ENCODE results near the gene ADAMTSL2.

DNA sequence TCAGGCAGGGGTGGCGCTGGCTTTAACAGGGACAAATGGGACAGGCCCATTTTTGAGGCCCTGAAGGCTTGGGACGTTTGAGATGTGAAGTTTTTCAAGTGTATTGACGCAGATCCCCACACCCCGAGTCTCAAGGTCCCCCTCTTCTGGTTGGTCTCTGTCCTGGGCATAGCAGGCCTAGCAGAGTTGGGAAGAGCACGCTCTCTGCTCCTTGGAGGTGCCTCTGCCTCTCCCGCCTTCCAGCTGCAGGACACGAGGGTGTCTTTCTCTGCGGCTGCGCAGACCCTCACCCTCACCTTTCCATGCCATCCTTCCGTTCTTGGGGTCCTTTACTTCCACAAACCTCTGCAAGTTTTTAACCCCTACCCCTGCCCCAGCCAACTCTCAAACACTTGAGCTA is 18.6 kb downstream of the ADAMTSL2 start:
- no peak for TF ChIP-seq POLR2AphosphoS5 (IDR thresholded peaks at IDR 0.05; ENCODE audit: low read depth)
- TF ChIP-seq, protein P1, sequence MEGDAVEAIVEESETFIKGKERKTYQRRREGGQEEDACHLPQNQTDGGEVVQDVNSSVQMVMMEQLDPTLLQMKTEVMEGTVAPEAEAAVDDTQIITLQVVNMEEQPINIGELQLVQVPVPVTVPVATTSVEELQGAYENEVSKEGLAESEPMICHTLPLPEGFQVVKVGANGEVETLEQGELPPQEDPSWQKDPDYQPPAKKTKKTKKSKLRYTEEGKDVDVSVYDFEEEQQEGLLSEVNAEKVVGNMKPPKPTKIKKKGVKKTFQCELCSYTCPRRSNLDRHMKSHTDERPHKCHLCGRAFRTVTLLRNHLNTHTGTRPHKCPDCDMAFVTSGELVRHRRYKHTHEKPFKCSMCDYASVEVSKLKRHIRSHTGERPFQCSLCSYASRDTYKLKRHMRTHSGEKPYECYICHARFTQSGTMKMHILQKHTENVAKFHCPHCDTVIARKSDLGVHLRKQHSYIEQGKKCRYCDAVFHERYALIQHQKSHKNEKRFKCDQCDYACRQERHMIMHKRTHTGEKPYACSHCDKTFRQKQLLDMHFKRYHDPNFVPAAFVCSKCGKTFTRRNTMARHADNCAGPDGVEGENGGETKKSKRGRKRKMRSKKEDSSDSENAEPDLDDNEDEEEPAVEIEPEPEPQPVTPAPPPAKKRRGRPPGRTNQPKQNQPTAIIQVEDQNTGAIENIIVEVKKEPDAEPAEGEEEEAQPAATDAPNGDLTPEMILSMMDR (IDR thresholded peaks at IDR 0.05; ENCODE audit: insufficient read depth, low read length), result no peak
- TF ChIP-seq, protein P2, sequence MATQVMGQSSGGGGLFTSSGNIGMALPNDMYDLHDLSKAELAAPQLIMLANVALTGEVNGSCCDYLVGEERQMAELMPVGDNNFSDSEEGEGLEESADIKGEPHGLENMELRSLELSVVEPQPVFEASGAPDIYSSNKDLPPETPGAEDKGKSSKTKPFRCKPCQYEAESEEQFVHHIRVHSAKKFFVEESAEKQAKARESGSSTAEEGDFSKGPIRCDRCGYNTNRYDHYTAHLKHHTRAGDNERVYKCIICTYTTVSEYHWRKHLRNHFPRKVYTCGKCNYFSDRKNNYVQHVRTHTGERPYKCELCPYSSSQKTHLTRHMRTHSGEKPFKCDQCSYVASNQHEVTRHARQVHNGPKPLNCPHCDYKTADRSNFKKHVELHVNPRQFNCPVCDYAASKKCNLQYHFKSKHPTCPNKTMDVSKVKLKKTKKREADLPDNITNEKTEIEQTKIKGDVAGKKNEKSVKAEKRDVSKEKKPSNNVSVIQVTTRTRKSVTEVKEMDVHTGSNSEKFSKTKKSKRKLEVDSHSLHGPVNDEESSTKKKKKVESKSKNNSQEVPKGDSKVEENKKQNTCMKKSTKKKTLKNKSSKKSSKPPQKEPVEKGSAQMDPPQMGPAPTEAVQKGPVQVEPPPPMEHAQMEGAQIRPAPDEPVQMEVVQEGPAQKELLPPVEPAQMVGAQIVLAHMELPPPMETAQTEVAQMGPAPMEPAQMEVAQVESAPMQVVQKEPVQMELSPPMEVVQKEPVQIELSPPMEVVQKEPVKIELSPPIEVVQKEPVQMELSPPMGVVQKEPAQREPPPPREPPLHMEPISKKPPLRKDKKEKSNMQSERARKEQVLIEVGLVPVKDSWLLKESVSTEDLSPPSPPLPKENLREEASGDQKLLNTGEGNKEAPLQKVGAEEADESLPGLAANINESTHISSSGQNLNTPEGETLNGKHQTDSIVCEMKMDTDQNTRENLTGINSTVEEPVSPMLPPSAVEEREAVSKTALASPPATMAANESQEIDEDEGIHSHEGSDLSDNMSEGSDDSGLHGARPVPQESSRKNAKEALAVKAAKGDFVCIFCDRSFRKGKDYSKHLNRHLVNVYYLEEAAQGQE (IDR thresholded peaks at IDR 0.05; ENCODE audit: insufficient replicate concordance, low read depth), result no peak
- no peak for TF ChIP-seq GABPA (IDR thresholded peaks at IDR 0.05; ENCODE audit: low read depth)
- TF ChIP-seq SPI1 (IDR thresholded peaks at IDR 0.05; ENCODE audit: borderline replicate concordance, low read depth), result no peak

Data from HL-60 (cell line).